Stomach (tissue), 4 donors: ENCODE measurements around the gene IL10RA.

ENCODE experiments used
- EP300 ChIP-seq: sonication (generic); formaldehyde crosslinking; IDR thresholded peaks from one replicate; pipeline ENCODE4 v1.6.1; 2017; ENCODE audit warnings: antibody characterized with exemption
- POLR2A ChIP-seq, 4 donors: fragments of 450-650 bp; IDR thresholded peaks; one replicate each; pipeline ENCODE4 v1.6.1; 2016; ENCODE audit warnings: antibody characterized with exemption in 4 of 4, control low read depth in 2 of 4, mild to moderate bottlenecking in 1 of 4, moderate library complexity in 1 of 4
- POLR2AphosphoS5 ChIP-seq, 3 donors: sonication (generic); formaldehyde crosslinking; IDR thresholded peaks; one replicate each; pipeline ENCODE4 v1.6.1; 2016; ENCODE audit warnings: antibody characterized with exemption in 3 of 3
- TF ChIP-seq, protein P1 (sequence below), 7 experiments: fragments of 450-650 bp in 4 of 7; fragments of 200-600 bp in 3 of 7; sonication (generic) in 3 of 7; IDR thresholded peaks; one replicate each; pipeline ENCODE4 v1.5.1; 2016 to 2019; ENCODE audit warnings: antibody characterized with exemption in 7 of 7, control low read depth in 2 of 7, mild to moderate bottlenecking in 1 of 7

DNA sequence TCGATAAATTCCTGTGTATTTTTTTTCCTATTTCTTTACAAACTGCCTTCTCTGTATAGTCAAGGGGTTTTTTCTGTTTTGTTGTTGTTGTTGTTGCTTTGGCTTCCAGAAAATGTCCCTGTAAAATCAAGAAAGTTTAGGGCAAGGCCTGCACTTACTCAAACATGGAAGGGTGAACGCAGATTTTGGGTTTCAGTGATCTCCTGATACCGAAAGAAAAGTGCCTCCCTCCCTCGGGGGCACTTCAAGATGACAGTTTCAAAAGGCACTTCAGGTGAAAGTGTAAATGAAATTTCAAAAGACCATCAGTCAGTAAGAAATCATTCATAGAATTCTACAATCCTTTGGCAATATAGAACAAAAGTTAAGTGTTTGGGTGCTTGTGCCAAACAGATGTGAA lies 47.2 kb downstream of the IL10RA start:
- no peak for TF ChIP-seq EP300
- no peak for TF ChIP-seq POLR2A (IDR thresholded peaks at IDR 0.05)
- TF ChIP-seq, protein P1, sequence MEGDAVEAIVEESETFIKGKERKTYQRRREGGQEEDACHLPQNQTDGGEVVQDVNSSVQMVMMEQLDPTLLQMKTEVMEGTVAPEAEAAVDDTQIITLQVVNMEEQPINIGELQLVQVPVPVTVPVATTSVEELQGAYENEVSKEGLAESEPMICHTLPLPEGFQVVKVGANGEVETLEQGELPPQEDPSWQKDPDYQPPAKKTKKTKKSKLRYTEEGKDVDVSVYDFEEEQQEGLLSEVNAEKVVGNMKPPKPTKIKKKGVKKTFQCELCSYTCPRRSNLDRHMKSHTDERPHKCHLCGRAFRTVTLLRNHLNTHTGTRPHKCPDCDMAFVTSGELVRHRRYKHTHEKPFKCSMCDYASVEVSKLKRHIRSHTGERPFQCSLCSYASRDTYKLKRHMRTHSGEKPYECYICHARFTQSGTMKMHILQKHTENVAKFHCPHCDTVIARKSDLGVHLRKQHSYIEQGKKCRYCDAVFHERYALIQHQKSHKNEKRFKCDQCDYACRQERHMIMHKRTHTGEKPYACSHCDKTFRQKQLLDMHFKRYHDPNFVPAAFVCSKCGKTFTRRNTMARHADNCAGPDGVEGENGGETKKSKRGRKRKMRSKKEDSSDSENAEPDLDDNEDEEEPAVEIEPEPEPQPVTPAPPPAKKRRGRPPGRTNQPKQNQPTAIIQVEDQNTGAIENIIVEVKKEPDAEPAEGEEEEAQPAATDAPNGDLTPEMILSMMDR (IDR thresholded peaks at IDR 0.05): no peak
- TF ChIP-seq POLR2AphosphoS5 (IDR thresholded peaks at IDR 0.05): no peak
